DND-41 (cell line): ENCODE data around the gene C11orf68.

Source experiments
- CTCF ChIP-seq: IDR thresholded peaks from 2 replicates; pipeline ENCODE4 v1.5.1; 2012; ENCODE audit warnings: borderline replicate concordance, low read length, moderate library complexity, mild to moderate bottlenecking; ENCODE audit not compliant: poor library complexity, severe bottlenecking; ENCODE audit errors: extremely low read depth
- EZH2 ChIP-seq: IDR thresholded peaks from 3 replicates; pipeline ENCODE4 v1.6.1; 2012; ENCODE audit warnings: borderline replicate concordance, low read depth, mild to moderate bottlenecking, moderate library complexity, low read length, inconsistent platforms; ENCODE audit not compliant: severe bottlenecking

DNA sequence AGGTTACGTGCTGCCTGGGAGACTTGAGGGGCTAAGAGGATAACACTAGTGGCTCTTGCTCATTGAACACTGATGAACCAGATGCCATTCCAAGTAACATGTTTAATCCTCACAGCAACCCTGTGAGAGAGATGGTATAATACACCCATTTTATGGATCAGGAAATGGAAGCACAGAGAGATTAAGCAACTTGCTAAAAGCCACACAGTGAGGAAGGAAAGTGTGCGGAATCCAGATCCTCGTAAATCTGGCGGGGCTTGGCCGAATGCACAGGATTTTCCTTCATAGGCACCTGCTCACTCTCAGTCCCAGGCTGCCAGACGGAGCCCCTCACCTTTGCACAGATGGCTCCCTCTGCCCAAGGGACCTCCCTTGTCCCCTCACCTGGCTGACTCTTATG lies 11.0 kb downstream of the C11orf68 start:
- TF ChIP-seq EZH2 (no peak), CTCF (no peak)
